Endothelial cell of umbilical vein (primary cell): ENCODE data around the gene SNX30. TPM values are rescaled to one million over a fixed set of nuclear protein-coding genes. Genes with fewer than 3 reads are reported as not detected.

Experiments
- BruUV-seq: library from RNA; stranded (reverse); fragments of 400-500 nt; replicated peaks from 2 replicates; lab custom pipeline; 2021; lab: Mats Ljungman, UMichigan
- CTCF ChIA-PET: fragments of 300-600, 350-600 bp; sonication (Branson Sonifier 250); formaldehyde crosslinking; loops from one replicate; lab custom pipeline; 2021; ENCODE audit warnings: antibody characterized with exemption, inconsistent platforms; lab: Charles Lee
- POLR2A ChIA-PET: fragments of 300-600, 350-600 bp; sonication (Branson Sonifier 250); formaldehyde crosslinking; loops from one replicate; lab custom pipeline; 2021; ENCODE audit warnings: antibody characterized with exemption, inconsistent platforms; lab: Charles Lee
- DNase-seq: peaks from one replicate; pipeline ENCODE4 v3.0.0-alpha.2; 2011; ENCODE audit warnings: low read depth, low spot score
- FAIRE-seq: peaks from 2 replicates; lab custom pipeline; 2011; peaks lifted over from hg19 to GRCh38; lab: Jason Lieb, UNC
- H2AFZ ChIP-seq: 2 replicates; pipeline ENCODE4 v1.6.0; 2012; ENCODE audit warnings: low read depth, low read length, control low read depth, inconsistent platforms
- H3K27ac ChIP-seq: 2 replicates; pipeline ENCODE4 v1.5.1; 2011; ENCODE audit warnings: low read depth, mild to moderate bottlenecking, control low read depth, low read length, moderate library complexity; ENCODE audit not compliant: insufficient read depth
- H3K27me3 ChIP-seq, 2 experiments: 2 replicates each; pipeline versions ENCODE4 v1.6.0 to v1.6.1; 2011; ENCODE audit warnings: low read length in 2 of 2, mixed read lengths in 1 of 2; ENCODE audit not compliant: control insufficient read depth in 2 of 2, insufficient read depth in 2 of 2
- H3K36me3 ChIP-seq, 2 experiments: 2 replicates in 1 of 2; 3 replicates in 1 of 2; pipeline ENCODE4 v1.5.1; 2011; ENCODE audit warnings: low read length in 2 of 2, mild to moderate bottlenecking in 1 of 2, moderate library complexity in 1 of 2; ENCODE audit not compliant: control insufficient read depth in 2 of 2, insufficient read depth in 2 of 2; ENCODE audit errors: extremely low read depth in 1 of 2
- H3K4me1 ChIP-seq: 3 replicates; pipeline ENCODE4 v1.5.1; 2011; ENCODE audit warnings: mild to moderate bottlenecking, low read length; ENCODE audit not compliant: control insufficient read depth, insufficient read depth; ENCODE audit errors: extremely low read depth
- H3K4me2 ChIP-seq: 2 replicates; pipeline ENCODE4 v1.6.1; 2011; ENCODE audit warnings: low read length, control low read depth, mixed read lengths; ENCODE audit not compliant: insufficient read depth
- H3K4me3 ChIP-seq, 3 experiments: fragments of 200-600 bp in 1 of 3; sonication (generic), shearing (Covaris generic) in 1 of 3; replicated peaks in 1 of 3; 2 replicates each; pipeline ENCODE4 v1.5.1; 2011 to 2016; ENCODE audit warnings: control low read depth in 3 of 3, low read length in 3 of 3, mild to moderate bottlenecking in 2 of 3, inconsistent platforms in 1 of 3, low read depth in 1 of 3, moderate library complexity in 1 of 3; ENCODE audit not compliant: insufficient read depth in 1 of 3
- H3K79me2 ChIP-seq: 2 replicates; pipeline ENCODE4 v1.6.0; 2012; ENCODE audit warnings: low read length, inconsistent platforms; ENCODE audit not compliant: control insufficient read depth, insufficient read depth
- H3K9ac ChIP-seq: replicated peaks from 2 replicates; pipeline ENCODE3; 2011; ENCODE audit warnings: low read length, control low read depth; ENCODE audit not compliant: insufficient read depth; ENCODE audit errors: extremely low read depth
- H3K9me1 ChIP-seq: replicated peaks from 3 replicates; pipeline ENCODE4 v1.6.0; 2011; ENCODE audit warnings: mild to moderate bottlenecking, low read length; ENCODE audit not compliant: control insufficient read depth, insufficient read depth; ENCODE audit errors: extremely low read depth
- H3K9me3 ChIP-seq: replicated peaks from 2 replicates; pipeline ENCODE4 v1.5.1; 2012; ENCODE audit warnings: low read length, inconsistent platforms; ENCODE audit not compliant: control insufficient read depth, insufficient read depth
- H4K20me1 ChIP-seq: replicated peaks from 2 replicates; pipeline ENCODE3; 2011; ENCODE audit warnings: mild to moderate bottlenecking, low read length; ENCODE audit not compliant: control insufficient read depth, insufficient read depth; ENCODE audit errors: extremely low read depth
- EZH2 ChIP-seq: IDR thresholded peaks from 2 replicates; pipeline ENCODE4 v1.6.1; 2012; ENCODE audit warnings: borderline replicate concordance, low read depth, mild to moderate bottlenecking, moderate library complexity, low read length, inconsistent platforms; ENCODE audit not compliant: severe bottlenecking
- FOS ChIP-seq: IDR thresholded peaks from 2 replicates; pipeline ENCODE4 v1.6.1; 2011; ENCODE audit warnings: mild to moderate bottlenecking, low read length, moderate library complexity, borderline replicate concordance; ENCODE audit not compliant: insufficient read depth
- GATA2 ChIP-seq: IDR thresholded peaks from 2 replicates; pipeline ENCODE4 v1.7.0; 2011; ENCODE audit warnings: low read depth, mild to moderate bottlenecking, moderate library complexity, mixed read lengths, low read length; ENCODE audit not compliant: insufficient read length, insufficient read depth
- JUN ChIP-seq: IDR thresholded peaks from 2 replicates; pipeline ENCODE4 v1.6.1; 2011; ENCODE audit warnings: borderline replicate concordance, low read depth; ENCODE audit not compliant: insufficient read length, insufficient read depth
- MYC ChIP-seq: IDR thresholded peaks from one replicate; pipeline ENCODE4 v1.6.1; 2011; ENCODE audit warnings: mild to moderate bottlenecking, low read depth, low read length
- POLR2A ChIP-seq: IDR thresholded peaks from 2 replicates; pipeline ENCODE4 v1.6.1; 2012; ENCODE audit warnings: low read depth, mild to moderate bottlenecking, control low read depth, low read length
- POLR2AphosphoS5 ChIP-seq: IDR thresholded peaks from 2 replicates; pipeline ENCODE4 v1.6.1; 2012; ENCODE audit warnings: low read depth, mild to moderate bottlenecking, control low read depth, low read length, moderate library complexity; ENCODE audit not compliant: insufficient read depth
- dilution Hi-C: fragments of 300-500 bp; cut with MboI; formaldehyde crosslinking; loops from one replicate; pipeline ENCODE4 v1.15.0; 2019; ENCODE audit warnings: low sequenced_read_pairs; ENCODE audit not compliant: extremely low pct_ligation_motif_present
- intact Hi-C: fragments of 100-400 bp; cut with micrococcal nuclease; formaldehyde crosslinking; loops from one replicate; pipeline ENCODE4 v1.10.0; 2022
- polyA plus RNA-seq, 4 experiments: library from polyadenylated mRNA; depleted of rRNA in 3 of 4; stranded (reverse) in 3 of 4; unstranded in 1 of 4; fragments of >200 nt; gene quantifications; 2 replicates each; pipeline versions ENCODE4 v1.2.1 to v1.2.3, GENCODE V29; 2011 to 2012; ENCODE audit warnings: missing spikeins in 1 of 4
- total RNA-seq: library from RNA; stranded (reverse); gene quantifications from 2 replicates; pipeline ENCODE4 v1.2.3, GENCODE V29; 2021
- TF ChIP-seq, protein P1 (sequence below): IDR thresholded peaks from 2 replicates; pipeline ENCODE4 v1.6.1; 2011; ENCODE audit not compliant: insufficient read depth, insufficient read length
- TF ChIP-seq, protein P2 (sequence below), 2 donors: IDR thresholded peaks; 1 replicate in 1 of 2; 2 replicates in 1 of 2; pipeline ENCODE4 v1.5.1; 2011; ENCODE audit warnings: low read length in 2 of 2, mild to moderate bottlenecking in 2 of 2, moderate library complexity in 2 of 2, control low read depth in 1 of 2, inconsistent platforms in 1 of 2, low read depth in 1 of 2; ENCODE audit not compliant: insufficient read depth in 1 of 2; ENCODE audit errors: extremely low read depth in 1 of 2

The SNX30 gene
- total and polyA plus RNA-seq, 2 donors (not counting 3 experiments of a cell fraction or from before 2014, with no cell fraction given) = 2.8 to 6.3 TPM

GRCh38 chr9:112782218-112782617 is 31.7 kb downstream of the SNX30 start:
- Histone ChIP-seq H4K20me1 (no peaks in the 10 kb centered on the region), H3K27me3 (no peaks in the 10 kb centered on the region), H2AFZ (no peak overlapping the region), H3K9ac (no peak overlapping the region), H3K36me3 (no peaks in the 10 kb centered on the region), H3K27ac (no peak overlapping the region), H3K4me2 (no peak overlapping the region), H3K79me2 (no peaks in the 10 kb centered on the region), H3K9me3 (no peaks in the 10 kb centered on the region), H3K9me1 (no peaks in the 10 kb centered on the region), H3K4me1 (no peaks in the 10 kb centered on the region), H3K4me3 (no peak overlapping the region)
- CTCF ChIA-PET = interaction anchor here (1.1 to 1.8 kb wide), 4 partner anchors 9 to 291 kb away, joined by 3 to 6 read pairs (median 4); partner anchors contain the start of gene INIP
- TF ChIP-seq MYC (no peak), POLR2A (no peak), EZH2 (no peak), JUN (no peak), FOS (no peak)
- TF ChIP-seq, protein P1, sequence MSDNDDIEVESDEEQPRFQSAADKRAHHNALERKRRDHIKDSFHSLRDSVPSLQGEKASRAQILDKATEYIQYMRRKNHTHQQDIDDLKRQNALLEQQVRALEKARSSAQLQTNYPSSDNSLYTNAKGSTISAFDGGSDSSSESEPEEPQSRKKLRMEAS = no peak
- POLR2A ChIA-PET = no interaction called here
- no peak for FAIRE-seq
- no peak for DNase-seq
- intact Hi-C loops (no loop called here), dilution Hi-C loops (no loop called here)
- no TSS peak for BruUV-seq

DNA sequence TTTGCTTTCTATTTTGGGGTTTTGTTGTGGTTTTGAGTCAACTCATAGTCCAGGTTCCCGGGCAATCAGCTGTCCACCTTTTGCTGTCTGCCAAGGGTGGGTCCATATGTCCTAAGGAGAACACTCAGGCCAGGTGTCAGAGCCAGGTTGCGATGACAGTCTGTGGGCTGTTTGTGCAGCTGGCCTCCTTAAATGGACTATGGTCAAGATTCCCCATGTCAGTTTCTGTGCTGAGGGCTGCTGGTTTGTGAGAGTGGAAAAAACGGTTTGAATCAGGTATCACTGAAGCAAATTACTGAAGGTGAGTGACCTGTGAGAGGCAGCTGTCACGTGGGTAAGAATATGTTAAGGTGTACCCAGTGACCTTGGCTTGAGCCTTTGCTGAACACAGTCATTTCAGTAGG is 33.0 kb downstream of the SNX30 start:
- H3K4me2 ChIP-seq = no peak overlapping the region
- dilution Hi-C loops = no loop called here
- no peaks in the 10 kb centered on the region for H3K79me2 ChIP-seq
- ChIA-PET CTCF (interaction anchor here (1.3 to 1.5 kb wide), 2 partner anchors 9 to 66 kb away, joined by 4 to 5 read pairs; partner anchors contain the start of gene INIP), POLR2A (no interaction called here)
- H3K4me1 ChIP-seq = no peaks in the 10 kb centered on the region
- H4K20me1 ChIP-seq = no peaks in the 10 kb centered on the region
- no peak overlapping the region for H2AFZ ChIP-seq
- DNase-seq (no peak), FAIRE-seq (no peak)
- intact Hi-C loops = no loop called here
- no TSS peak for BruUV-seq
- H3K9me1 ChIP-seq = no peaks in the 10 kb centered on the region
- TF ChIP-seq POLR2A = no peak
- TF ChIP-seq GATA2 = no peak
- TF ChIP-seq FOS = no peak
- no peak for TF ChIP-seq POLR2AphosphoS5
- no peak for TF ChIP-seq EZH2
- TF ChIP-seq, protein P2, sequence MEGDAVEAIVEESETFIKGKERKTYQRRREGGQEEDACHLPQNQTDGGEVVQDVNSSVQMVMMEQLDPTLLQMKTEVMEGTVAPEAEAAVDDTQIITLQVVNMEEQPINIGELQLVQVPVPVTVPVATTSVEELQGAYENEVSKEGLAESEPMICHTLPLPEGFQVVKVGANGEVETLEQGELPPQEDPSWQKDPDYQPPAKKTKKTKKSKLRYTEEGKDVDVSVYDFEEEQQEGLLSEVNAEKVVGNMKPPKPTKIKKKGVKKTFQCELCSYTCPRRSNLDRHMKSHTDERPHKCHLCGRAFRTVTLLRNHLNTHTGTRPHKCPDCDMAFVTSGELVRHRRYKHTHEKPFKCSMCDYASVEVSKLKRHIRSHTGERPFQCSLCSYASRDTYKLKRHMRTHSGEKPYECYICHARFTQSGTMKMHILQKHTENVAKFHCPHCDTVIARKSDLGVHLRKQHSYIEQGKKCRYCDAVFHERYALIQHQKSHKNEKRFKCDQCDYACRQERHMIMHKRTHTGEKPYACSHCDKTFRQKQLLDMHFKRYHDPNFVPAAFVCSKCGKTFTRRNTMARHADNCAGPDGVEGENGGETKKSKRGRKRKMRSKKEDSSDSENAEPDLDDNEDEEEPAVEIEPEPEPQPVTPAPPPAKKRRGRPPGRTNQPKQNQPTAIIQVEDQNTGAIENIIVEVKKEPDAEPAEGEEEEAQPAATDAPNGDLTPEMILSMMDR (IDR thresholded peaks at IDR 0.05; ENCODE audit: extremely low read depth in 1 of 2, insufficient read depth in 1 of 2, low read depth in 1 of 2, low read length in 2 of 2) = no peak
- TF ChIP-seq, protein P1 = no peak
- no peak for TF ChIP-seq JUN
- no peaks in the 10 kb centered on the region for H3K27me3 ChIP-seq
- no peak overlapping the region for H3K27ac ChIP-seq
- no peak overlapping the region for H3K4me3 ChIP-seq
- no peak overlapping the region for H3K9ac ChIP-seq
- H3K36me3 ChIP-seq = no peaks in the 10 kb centered on the region
- no peaks in the 10 kb centered on the region for H3K9me3 ChIP-seq
